GM18868 (cell line): ENCODE measurements around the gene CTSE.
A peak's percentile ranks its signal among the peaks of the same experiment; 100 is the strongest.
"Not testable (repeated sequence)": the region's sequence is repeated elsewhere in the genome, so short reads cannot be mapped to it uniquely, and the experiment has no call there.

Experiments used
- ATAC-seq: cut with Tn5 transposase; IDR thresholded peaks from one replicate; pipeline ENCODE4 v1.9.1; 2021; ENCODE audit warnings: mild to moderate bottlenecking, moderate library complexity; ENCODE audit not compliant: unreplicated experiment

The CTSE gene

DNA sequence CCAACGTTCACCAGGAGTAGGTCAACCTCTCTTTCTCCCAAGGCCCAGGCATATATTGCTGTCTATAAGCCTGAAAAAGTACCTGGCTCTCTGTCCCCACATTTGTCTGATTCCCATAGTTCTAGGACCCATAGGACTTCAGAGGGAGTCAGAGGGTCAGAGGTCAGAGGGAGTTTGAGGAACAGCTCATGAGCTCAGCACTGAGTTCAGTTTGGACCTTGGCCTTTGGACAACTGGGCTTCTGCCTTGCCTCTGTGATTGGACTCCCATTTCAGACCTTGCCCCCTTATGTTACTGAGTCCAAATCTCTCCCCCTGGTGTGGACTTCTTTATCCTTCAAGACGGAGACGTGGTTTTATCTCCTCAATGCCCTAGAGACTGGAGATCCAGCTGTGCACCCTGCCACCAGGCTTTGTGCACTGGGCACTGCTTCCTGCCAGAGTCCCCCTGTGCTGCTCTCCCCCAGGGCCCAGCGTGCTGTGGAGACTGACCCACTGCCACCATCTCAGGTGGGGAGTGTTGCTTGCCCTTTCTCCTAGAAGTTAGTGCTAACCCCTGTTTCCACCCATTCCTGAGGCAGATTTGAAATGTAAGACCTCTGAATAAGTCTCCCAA lies 3.2 kb downstream of the CTSE start:
- no peak for ATAC-seq

DNA sequence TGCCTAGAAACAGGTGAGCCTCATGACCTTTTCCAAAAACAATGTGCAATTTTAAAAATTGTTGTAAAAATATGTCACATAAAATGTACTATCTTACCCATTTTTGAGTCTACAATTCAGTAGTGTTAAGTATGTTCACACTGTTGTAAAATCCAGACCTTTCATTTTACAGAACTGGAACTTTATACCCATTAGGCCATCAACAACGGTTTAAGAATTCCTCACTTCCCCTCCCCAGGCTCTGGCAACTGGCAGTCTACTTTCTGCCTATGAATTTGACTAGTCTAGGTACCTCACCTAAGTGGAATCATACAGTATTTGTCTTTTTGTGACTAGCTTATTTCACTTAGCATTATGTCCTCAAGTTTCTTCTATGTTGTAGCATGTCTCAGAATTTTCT lies 8.6 kb downstream of the CTSE start:
- ATAC-seq: no peak

DNA sequence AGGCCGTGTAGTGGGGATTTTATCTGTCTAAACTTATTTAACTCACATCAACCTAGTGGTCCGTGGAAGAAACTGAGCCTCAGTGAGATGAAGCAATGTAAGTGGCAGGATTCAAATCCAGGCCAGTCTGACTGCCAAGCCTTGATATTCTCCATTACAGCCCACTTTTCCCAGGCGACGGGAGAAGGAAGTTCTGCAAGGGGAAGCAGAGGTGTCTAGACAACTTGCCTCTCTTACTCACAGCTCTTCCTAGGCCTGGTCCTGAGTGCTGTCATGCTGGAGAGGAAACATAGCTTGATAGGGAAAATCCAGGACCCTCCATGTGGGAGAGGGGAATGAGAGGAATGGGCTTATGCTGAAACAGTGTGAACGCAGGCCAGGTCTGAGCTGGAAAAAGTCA lies 9.1 kb downstream of the CTSE start:
- ATAC-seq: no peak

DNA sequence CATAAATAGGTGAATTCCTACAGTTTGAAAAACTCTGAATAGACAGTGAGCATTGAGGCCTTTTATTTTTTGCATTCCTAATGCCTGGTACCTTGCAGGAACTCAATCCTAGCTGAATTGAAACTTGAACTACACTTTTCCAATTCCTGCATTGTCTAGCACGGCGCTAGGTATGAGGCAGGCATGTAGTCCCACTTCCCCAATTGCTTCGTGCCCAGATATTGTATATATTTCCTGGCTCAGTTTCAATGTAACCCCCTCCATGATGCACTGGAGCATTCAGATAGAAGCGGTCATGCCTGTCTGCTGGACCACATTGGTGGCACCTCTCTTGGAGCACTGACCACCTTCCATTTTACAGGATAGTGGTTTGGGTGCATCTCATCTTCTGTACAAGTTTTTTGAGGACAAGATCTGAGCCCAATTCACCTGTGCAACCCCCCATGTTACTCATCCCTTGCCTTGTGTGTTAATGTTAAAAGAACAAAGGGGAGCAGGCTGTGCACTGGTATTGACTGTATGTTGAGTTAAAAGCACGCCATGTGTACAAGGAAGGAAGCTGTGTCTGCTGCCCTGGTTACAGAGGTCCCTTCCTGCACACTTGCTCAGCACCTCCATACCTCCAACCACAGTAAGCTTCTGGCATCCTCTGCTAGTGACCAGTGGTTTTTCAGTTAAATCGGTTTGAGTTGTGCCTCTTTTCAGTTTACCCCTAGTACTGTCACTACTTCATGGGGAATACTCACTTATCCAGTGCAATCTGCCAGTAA lies 10.5 kb downstream of the CTSE start:
- ATAC-seq: no peak

DNA sequence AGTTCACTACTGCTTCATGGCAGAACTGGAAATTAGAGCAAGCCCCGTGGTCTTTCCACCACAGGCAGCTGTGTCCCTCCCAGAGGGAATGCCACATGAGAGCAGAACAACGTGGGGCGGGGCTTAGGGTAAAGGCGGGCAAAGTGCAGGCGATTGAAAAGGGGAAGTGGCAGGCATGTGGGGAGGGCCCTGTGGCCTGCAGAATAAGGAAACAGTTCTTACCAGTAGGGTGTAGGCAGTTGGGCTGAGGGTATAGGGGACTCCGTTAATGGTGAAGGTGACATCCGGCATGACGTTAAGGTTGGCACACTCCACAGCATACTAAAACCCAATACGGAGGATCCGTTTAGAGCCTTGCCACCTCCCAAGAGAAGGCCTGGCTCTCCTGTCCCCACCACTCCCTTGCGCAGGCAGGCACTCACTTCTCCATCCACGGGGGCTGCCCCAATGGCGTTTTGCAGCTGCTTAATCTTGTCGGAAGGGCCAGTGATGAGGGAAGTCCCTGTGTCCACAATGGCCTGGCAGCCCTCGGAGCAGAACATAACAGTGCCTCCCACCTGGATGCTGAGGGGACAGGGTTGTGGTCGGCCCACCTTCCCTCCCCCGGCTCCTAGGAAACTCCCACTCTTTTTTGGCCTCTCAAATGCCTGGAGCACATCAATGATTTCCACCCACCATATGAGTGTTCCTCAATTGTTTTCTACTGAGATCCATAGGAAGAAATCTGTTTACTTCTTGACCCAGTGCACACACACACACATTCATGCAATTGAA lies 11.4 kb downstream of the CTSE start:
- ATAC-seq: peak; percentile 98

DNA sequence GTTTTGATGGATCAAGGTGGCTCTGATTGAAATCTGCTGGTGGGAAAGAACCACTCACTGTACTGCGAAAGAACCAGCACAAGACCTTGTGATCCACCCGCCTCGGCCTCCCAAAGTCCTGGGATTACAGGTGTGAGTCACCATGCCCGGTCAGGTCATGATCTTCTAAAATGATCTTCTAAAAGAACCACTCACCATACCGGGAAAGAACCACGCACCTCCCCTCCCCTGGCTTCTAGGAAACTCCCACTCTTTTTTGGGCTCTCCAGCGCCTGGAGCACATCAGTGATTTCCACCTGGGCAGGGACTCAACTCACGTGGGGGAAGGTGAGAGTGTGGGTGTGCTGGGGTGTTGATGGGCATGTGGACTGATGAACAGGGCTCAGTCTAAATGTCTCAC lies 12.6 kb downstream of the CTSE start:
- ATAC-seq: no peak

DNA sequence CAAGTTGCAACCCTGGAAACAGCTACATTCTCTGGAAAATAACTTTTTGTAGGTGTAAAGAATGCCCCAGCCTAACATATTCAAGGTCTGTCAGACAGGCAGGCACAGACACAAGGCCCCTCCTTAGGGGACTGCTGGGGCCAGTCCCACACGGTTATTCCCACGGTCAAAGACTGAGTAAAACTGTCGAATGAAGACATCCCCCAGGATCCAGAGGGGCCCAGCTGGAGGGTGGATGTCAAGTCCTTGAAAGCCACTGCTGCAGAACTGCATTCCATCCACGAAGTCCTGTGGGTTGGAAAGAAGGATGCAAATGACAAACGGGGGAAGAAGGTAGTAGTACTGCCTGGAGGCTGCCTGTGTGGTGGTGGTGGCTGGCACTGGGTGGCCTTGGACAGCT lies 13.6 kb downstream of the CTSE start:
- no peak for ATAC-seq

DNA sequence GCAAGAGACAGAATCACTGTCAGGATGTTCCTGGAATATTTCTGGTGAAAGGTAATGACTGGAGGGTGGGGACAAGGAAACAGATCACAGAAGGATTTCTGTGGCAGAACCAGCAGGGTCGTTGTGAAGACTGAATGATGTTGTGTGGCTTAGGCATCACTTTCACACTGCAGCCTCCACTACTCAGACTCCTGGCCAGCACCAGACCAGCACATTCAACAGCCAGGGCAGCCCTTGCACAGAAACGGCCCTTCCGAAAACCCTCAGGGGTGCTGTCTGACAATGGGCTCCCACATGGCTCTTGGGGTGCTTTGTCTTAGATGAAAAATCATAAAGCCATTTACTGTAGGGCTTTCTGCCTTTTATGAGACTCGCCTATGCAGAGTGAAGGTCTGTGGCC lies 16.7 kb downstream of the CTSE start:
- ATAC-seq: no peak

DNA sequence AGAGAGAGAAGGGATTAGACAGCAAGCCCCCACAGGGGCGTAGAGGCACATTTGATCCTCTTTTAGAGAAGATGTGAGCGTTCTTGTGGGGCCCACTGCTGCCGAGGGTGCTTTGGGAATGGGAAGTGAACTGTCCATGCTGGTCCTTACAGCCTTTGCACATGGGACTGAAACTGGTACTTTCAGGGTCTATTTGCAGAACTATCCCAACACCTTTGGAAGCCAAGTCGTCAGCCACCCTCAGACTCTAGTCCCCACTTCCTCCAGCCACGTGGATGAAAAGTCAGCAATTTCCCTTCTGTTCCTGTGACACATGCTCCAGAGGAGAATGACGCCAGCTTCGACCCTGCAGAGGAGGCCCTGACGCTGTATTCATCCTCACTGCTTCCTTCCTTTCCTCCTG lies 17.9 kb downstream of the CTSE start:
- ATAC-seq: no peak

DNA sequence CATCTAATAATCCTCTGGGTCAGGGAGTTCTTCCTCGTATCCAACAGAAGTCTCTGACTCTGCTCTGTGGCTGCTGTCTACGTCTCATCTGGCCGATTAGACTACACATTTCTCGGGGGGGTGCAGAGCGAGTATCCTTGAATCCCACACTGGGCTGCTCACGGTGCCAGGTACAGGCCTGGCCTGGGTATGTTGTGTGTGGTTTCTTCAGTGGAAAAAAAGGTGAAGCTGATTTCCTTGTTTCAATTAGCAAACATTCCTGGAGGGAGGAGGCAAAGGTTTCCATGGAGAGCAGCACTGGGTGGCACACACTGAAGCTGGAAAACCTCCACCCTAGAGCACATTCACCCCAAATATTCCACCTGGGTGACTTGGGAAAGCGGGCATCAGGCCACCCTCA lies 18.5 kb downstream of the CTSE start:
- ATAC-seq: no peak

DNA sequence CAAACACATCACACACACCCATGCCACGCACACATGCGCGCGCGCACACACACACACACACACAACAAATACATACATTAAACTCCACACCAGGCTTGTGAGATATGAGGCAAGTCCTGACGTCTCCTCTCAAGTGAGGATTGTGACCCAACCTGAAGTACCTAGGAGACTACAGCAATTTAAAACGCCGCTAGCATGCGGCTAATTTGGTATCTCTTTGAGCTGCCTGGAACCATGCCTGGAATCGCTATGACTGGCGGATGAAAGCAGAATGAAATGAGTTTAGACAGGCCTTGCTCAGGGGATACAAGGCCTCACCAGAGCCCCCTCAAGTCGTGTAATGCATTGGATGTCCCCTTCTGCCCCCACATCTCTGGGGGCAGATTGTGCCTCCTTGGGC lies 18.9 kb downstream of the CTSE start:
- ATAC-seq: no peak

DNA sequence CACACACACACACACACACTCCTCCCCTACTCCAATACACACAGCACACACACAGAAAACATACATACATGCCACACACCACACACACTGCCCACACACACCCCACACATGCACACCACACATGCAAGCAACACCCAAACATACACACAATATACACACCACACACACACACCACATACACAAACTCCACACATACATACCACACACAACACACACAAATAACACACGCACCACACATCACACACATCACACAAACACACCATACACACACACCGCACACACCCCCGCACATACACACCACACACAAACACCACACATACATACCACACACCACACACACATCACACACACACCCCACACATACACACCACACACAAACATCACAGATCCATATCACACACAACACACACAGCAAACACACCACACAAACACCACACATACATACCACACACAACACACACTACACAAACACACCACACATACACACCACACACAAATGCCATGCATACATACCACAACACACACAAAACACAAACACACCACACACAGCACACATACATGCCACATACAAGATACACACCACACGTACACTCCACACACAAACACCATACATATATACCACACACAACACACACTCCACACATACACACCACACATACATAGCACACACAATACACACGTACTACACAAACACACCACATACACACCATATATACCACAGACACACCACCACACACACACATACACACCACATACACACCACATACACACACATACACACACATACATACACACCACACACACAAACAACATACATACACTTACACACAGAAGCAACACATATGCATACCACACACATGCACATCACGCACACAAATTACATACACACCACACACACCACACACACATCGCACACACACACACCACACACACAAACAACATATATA lies 19.6 kb downstream of the CTSE start:
- no peak for ATAC-seq

DNA sequence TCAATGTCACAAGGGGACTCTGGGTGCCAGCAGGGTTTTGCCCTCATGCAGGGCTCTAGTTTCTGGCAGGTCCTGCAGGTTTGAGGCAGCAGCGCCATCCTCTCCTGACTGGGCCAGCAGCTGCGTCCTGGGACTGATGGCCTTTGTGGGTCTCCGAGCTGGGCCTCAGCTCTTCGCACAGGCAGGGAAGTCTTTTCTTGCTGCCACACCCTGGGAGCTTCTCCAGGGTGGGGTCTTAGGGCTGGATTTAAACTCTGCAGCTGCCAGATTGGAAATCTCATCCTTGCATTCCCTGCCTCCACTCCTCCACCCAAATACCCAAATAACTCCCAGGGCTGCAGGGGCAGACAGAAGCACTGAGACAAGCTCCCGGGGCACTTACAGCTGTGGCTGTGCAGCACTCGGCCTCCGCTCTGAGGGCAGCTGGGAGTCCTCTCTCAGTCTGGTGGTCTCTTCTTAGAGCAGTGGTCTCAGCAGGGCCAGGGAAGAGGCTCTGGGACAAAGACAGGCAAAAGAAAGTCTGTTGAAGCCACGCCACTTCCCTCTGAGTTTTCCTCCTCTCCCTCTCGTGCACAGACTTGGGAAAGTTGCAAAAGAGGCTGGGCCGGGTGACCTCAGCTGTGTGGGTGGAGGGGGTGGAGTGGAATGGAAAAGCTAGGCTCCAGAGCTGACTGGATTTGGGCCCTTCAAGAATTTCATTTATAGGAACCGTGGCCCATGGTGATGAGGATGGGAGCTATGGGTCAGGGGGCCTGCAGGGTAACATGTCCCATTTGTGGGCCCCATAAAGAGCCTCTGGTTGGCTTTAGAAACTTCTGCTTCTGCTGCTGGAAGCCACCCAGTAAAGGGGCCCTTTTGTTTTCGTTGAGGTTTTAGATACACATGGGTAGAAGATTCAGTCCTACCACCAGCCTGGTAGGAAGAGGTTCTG lies 20.6 kb downstream of the CTSE start, which contains the start of gene RAB7B:
RAB7B (minus strand) TSS at position 525 of the 931 bp plus-strand sequence. CDS start 9,260 bp downstream, outside the sequence.
- no peak for ATAC-seq

DNA sequence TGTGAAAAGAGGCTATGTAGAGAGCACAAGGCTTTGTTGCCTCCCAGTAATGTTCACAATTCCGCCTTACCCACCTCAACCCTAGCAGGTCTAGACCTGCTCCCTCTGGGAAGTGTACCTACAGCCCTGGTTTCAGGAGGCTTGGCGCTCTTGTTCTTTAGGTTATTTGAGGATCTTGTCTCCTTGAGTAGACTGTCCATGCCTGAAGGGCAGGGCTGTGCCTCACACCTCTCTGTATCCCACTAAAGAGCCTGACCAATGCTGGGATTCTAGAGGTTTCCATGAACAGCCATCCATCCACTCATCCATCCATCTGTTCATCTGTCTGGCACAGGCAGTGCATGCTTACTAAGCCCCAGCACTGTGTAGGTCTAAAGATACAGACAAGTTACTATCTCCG lies 21.5 kb downstream of the CTSE start:
- no peak for ATAC-seq

DNA sequence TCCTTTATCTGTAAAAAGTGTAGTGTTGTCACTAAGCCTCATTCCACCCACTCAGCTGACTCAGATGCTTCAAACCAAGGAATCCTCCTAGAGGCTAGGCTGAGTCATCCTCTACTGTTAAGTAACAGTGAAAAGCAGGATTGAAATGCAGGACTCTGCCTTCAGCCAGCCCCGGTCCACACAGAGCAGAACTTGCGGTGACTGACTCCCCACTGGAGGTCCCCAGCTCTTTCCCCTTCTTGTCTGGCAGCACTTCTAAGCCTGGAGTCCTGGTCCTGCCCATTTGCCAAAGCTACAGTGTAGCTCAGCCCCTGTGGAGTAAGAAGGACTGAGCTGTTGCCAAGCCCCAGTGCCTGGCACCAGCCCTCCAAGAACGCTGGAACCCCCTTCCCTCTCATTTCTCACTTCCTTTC lies 22.2 kb downstream of the CTSE start:
- ATAC-seq: no peak

DNA sequence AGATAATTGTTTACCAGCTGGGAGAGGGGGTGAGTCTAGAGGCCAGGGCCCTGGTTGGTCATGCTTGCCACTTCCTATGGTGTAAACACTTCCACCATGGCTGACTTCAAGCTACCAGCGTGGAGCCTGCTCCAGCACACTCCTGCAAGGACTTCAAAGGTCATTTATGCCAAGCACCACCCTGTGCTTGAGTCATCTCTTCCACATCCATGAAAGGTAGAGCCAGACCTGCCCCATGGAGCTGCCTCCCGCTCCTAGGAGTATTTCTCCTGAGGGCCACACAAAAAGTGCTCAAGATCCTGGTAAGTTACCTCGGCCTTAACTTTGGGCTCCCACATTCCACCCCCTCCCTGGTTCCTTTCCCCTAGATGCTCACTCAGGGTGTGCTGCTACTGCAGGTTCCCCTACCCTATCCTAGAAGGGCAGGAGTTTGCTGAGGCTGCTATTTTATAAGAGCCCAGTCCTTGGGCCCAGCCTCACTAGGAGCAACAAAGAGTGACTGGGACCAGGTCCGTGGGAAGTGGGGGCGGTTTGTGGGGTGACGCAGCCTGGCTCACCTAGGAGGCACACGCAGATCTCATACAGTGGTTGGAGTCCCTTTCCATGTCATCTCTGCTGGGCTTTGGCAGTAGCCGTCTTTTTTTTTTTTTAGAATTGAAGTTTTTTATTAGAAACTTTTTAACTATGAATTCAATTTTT lies 22.9 kb downstream of the CTSE start:
- no peak for ATAC-seq

DNA sequence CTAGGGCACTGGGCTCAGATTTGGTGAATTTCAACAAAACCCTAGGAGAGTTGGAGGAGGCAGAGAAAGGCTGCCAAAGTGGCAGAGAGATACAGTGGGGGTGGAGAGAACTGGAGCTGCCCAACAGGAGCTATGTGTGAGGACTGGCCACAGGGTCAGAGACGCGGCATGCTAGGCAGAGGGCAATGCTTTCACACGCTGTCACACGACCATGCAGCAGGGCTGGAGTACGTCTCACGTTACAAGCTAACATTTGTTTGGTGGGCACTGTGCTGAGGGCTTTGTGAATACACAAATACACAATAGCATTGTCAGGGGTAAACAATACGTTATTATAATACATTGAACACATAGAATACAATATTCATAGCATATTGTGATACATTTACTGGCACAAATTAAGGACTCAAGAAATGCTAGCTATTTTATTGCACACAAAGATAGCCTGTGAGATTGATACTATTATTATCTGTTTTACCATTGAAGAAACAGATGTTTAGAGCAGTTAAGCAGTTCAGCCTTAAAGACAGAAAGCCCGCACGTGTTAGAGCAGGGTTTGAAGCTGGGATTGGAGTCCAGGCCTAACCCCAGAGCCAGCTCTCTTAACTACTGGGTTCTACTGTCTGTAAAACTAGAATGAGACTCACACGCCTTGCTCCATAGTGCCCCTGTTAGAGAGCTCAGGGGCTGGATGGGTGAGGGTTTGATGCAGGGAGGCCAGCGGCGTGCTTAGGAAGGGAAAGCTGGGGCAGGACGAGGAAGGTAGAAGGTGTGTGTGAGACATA lies 25.0 kb downstream of the CTSE start:
- no peak for ATAC-seq

DNA sequence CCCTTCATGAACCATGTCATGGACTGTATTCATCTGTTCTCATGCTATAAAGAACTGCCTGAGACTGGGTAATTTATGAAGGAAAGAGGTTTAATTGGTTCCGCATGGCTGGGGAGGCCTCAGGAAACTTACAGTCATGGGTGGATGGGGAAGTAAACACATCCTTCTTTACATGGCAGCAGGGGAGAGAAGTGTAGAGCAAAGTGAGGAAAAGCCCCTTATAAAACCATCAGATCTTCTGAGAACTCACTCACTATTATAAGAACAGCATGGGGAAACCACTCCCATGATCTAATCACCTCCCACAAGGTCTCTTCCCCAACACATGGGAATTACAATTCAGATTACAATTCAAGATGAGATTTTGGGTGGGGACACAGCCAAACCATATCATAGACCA lies 27.1 kb downstream of the CTSE start:
- ATAC-seq: not testable (repeated sequence)
